CD8-positive, alpha-beta memory T cell (primary cell): ENCODE data around the gene CSMD2. TPM values are rescaled to one million over a fixed set of nuclear protein-coding genes. Genes with fewer than 3 reads are reported as not detected.

Source experiments
- CTCF ChIA-PET: fragments of 350-600 bp; sonication (Branson Sonifier 250); formaldehyde crosslinking; loops from one replicate; lab custom pipeline; 2021; ENCODE audit warnings: antibody characterized with exemption; lab: Charles Lee
- POLR2A ChIA-PET: fragments of 350-600 bp; sonication (Branson Sonifier 250); formaldehyde crosslinking; loops from one replicate; lab custom pipeline; 2021; ENCODE audit warnings: antibody characterized with exemption; lab: Charles Lee
- DNase-seq, 5 donors: peaks; one replicate each; pipeline versions ENCODE4 v3.0.0 to v3.0.0-alpha.2; 2020 to 2022; ENCODE audit warnings: mixed read lengths in 1 of 5
- H3K27ac ChIP-seq: one replicate; pipeline ENCODE4 v1.7.0; 2013; ENCODE audit warnings: low read depth, mild to moderate bottlenecking, low read length, moderate library complexity
- H3K27me3 ChIP-seq: 2 replicates; pipeline ENCODE4 v1.7.0; 2013; ENCODE audit warnings: low read length, mild to moderate bottlenecking; ENCODE audit not compliant: insufficient read depth, poor library complexity, severe bottlenecking
- H3K36me3 ChIP-seq: 2 replicates; pipeline ENCODE4 v1.7.0; 2013; ENCODE audit warnings: mild to moderate bottlenecking, low read length, moderate library complexity; ENCODE audit not compliant: insufficient read depth
- H3K4me1 ChIP-seq: 2 replicates; pipeline ENCODE4 v1.7.0; 2013; ENCODE audit warnings: mild to moderate bottlenecking, low read length, moderate library complexity; ENCODE audit not compliant: insufficient read depth
- H3K4me3 ChIP-seq: 2 replicates; pipeline ENCODE4 v1.7.0; 2013; ENCODE audit warnings: mild to moderate bottlenecking, low read length
- H3K9me3 ChIP-seq: 2 replicates; pipeline ENCODE4 v1.7.0; 2013; ENCODE audit warnings: mild to moderate bottlenecking, low read length
- H3K27ac Mint-ChIP-seq, 8 donors: one replicate each; pipeline ENCODE4 v1.8.0; 2020 to 2021; ENCODE audit warnings: mixed read lengths in 8 of 8, mild to moderate bottlenecking in 6 of 8, inconsistent platforms in 3 of 8, moderate library complexity in 3 of 8
- H3K27me3 Mint-ChIP-seq, 2 donors: one replicate each; pipeline ENCODE4 v1.8.0; 2020 to 2021; ENCODE audit warnings: mixed read lengths in 2 of 2, mild to moderate bottlenecking in 1 of 2, moderate library complexity in 1 of 2
- H3K36me3 Mint-ChIP-seq, 3 donors: one replicate each; pipeline ENCODE4 v1.8.0; 2020 to 2021; ENCODE audit warnings: mixed read lengths in 3 of 3, inconsistent platforms in 1 of 3, mild to moderate bottlenecking in 1 of 3
- H3K4me1 Mint-ChIP-seq, 3 donors: one replicate each; pipeline ENCODE4 v1.8.0; 2020 to 2021; ENCODE audit warnings: mixed read lengths in 3 of 3, inconsistent platforms in 1 of 3, mild to moderate bottlenecking in 1 of 3
- H3K4me3 Mint-ChIP-seq, 7 donors: one replicate each; pipeline ENCODE4 v1.8.0; 2020 to 2021; ENCODE audit warnings: mixed read lengths in 7 of 7, mild to moderate bottlenecking in 6 of 7, moderate library complexity in 4 of 7, inconsistent platforms in 2 of 7
- H3K9me3 Mint-ChIP-seq, 5 donors: one replicate each; pipeline ENCODE4 v1.8.0; 2020 to 2022; ENCODE audit warnings: mixed read lengths in 5 of 5, mild to moderate bottlenecking in 3 of 5, moderate library complexity in 2 of 5, inconsistent platforms in 1 of 5
- polyA plus RNA-seq: library from polyadenylated mRNA; unstranded; fragments of 300-500 nt; fragmentation: Illumina TruSeq; gene quantifications from one replicate; pipeline ENCODE4 v1.2.3, GENCODE V29; 2021
- total RNA-seq, 2 experiments: library from RNA; stranded (reverse); gene quantifications; one replicate each; pipeline ENCODE4 v1.2.3, GENCODE V29; 2021

CSMD2 gene
- total and polyA plus RNA-seq, 3 experiments from 2014 or later, result not detected

GRCh38 chr1:33824321-33824720, 340.7 kb downstream of the CSMD2 start:
- H3K27ac Mint-ChIP-seq, result no peak overlapping the region
- H3K4me1 ChIP-seq, result no peaks in the 10 kb centered on the region
- peaks cover 0 to 2% (median 0%) of the 10 kb centered on the region in 3 donors for H3K36me3 Mint-ChIP-seq
- H3K9me3 Mint-ChIP-seq, result peaks cover 0 to 3% (median 0%) of the 10 kb centered on the region in 5 donors
- H3K9me3 ChIP-seq, result no peaks in the 10 kb centered on the region
- H3K27me3 ChIP-seq, result no peaks in the 10 kb centered on the region
- no peak overlapping the region for H3K4me3 ChIP-seq
- peaks cover 8 to 35% of the 10 kb centered on the region in 2 donors for H3K27me3 Mint-ChIP-seq
- H3K4me1 Mint-ChIP-seq, result no peaks in the 10 kb centered on the region
- POLR2A ChIA-PET, result no interaction called here
- no peak for DNase-seq
- CTCF ChIA-PET, result no interaction called here
- H3K27ac ChIP-seq, result no peak overlapping the region
- no peak overlapping the region for H3K4me3 Mint-ChIP-seq
- H3K36me3 ChIP-seq, result no peaks in the 10 kb centered on the region

GRCh38 chr1:33823830-33824229, 341.2 kb downstream of the CSMD2 start:
- ChIA-PET CTCF (no interaction called here), POLR2A (no interaction called here)
- H3K4me1 ChIP-seq, result no peaks in the 10 kb centered on the region
- Mint-ChIP-seq H3K4me3 (no peak overlapping the region), H3K27me3 (peaks cover 8 to 32% of the 10 kb centered on the region in 2 donors), H3K36me3 (peaks cover 0 to 2% (median 0%) of the 10 kb centered on the region in 3 donors), H3K27ac (no peak overlapping the region), H3K4me1 (no peaks in the 10 kb centered on the region), H3K9me3 (peaks cover 0 to 3% (median 0%) of the 10 kb centered on the region in 5 donors)
- H3K9me3 ChIP-seq, result no peaks in the 10 kb centered on the region
- H3K36me3 ChIP-seq, result no peaks in the 10 kb centered on the region
- no peak overlapping the region for H3K27ac ChIP-seq
- no peaks in the 10 kb centered on the region for H3K27me3 ChIP-seq
- DNase-seq, result no peak
- no peak overlapping the region for H3K4me3 ChIP-seq

- no peak for DNase-seq
- Histone ChIP-seq H3K27me3 (no peaks in the 10 kb centered on the region), H3K9me3 (no peaks in the 10 kb centered on the region), H3K4me3 (no peak overlapping the region), H3K4me1 (no peaks in the 10 kb centered on the region), H3K36me3 (no peaks in the 10 kb centered on the region), H3K27ac (no peak overlapping the region)
- no peak overlapping the region for H3K27ac Mint-ChIP-seq
- no peaks in the 10 kb centered on the region for H3K4me1 Mint-ChIP-seq
- ChIA-PET CTCF (no interaction called here), POLR2A (no interaction called here)
- peaks cover 0 to 3% (median 0%) of the 10 kb centered on the region in 5 donors for H3K9me3 Mint-ChIP-seq
- H3K36me3 Mint-ChIP-seq, result peaks cover 0 to 2% (median 0%) of the 10 kb centered on the region in 3 donors
- H3K4me3 Mint-ChIP-seq, result no peak overlapping the region
- peaks cover 8 to 30% of the 10 kb centered on the region in 2 donors for H3K27me3 Mint-ChIP-seq
These were observed 341.6 kb downstream of the CSMD2 start for GRCh38 chr1:33823401-33823800.

- H3K27ac Mint-ChIP-seq, result no peak overlapping the region
- H3K4me1 ChIP-seq, result no peaks in the 10 kb centered on the region
- H3K36me3 Mint-ChIP-seq, result peaks cover 0 to 2% (median 0%) of the 10 kb centered on the region in 3 donors
- no peaks in the 10 kb centered on the region for H3K4me1 Mint-ChIP-seq
- no peaks in the 10 kb centered on the region for H3K9me3 ChIP-seq
- DNase-seq, result no peak
- H3K4me3 Mint-ChIP-seq, result no peak overlapping the region
- H3K27ac ChIP-seq, result no peak overlapping the region
- no peaks in the 10 kb centered on the region for H3K27me3 ChIP-seq
- POLR2A ChIA-PET, result no interaction called here
- no peak overlapping the region for H3K4me3 ChIP-seq
- CTCF ChIA-PET, result no interaction called here
- H3K27me3 Mint-ChIP-seq, result peaks cover 8 to 29% of the 10 kb centered on the region in 2 donors
- H3K36me3 ChIP-seq, result no peaks in the 10 kb centered on the region
- peaks cover 0 to 3% (median 0%) of the 10 kb centered on the region in 5 donors for H3K9me3 Mint-ChIP-seq
These were observed 342.6 kb downstream of the CSMD2 start for GRCh38 chr1:33822396-33822795.

GRCh38 chr1:33821291-33821690, 343.7 kb downstream of the CSMD2 start:
- H3K27me3 Mint-ChIP-seq, result peaks cover 7 to 22% of the 10 kb centered on the region in 2 donors

GRCh38 chr1:33820804-33821203, 344.2 kb downstream of the CSMD2 start:
- Mint-ChIP-seq H3K27me3 (peaks cover 5 to 18% of the 10 kb centered on the region in 2 donors), H3K4me1 (no peaks in the 10 kb centered on the region)

More at GRCh38 chr1:33821291-33821690, 343.7 kb downstream of the CSMD2 start:
- no peaks in the 10 kb centered on the region for H3K4me1 Mint-ChIP-seq
- Histone ChIP-seq H3K27ac (no peak overlapping the region), H3K4me3 (no peak overlapping the region), H3K9me3 (no peaks in the 10 kb centered on the region), H3K27me3 (no peaks in the 10 kb centered on the region), H3K4me1 (no peaks in the 10 kb centered on the region), H3K36me3 (no peaks in the 10 kb centered on the region)
- DNase-seq, result no peak
- H3K4me3 Mint-ChIP-seq, result no peak overlapping the region
- ChIA-PET POLR2A (no interaction called here), CTCF (no interaction called here)
- H3K9me3 Mint-ChIP-seq, result peaks cover 0 to 3% (median 0%) of the 10 kb centered on the region in 5 donors
- peaks cover 0 to 2% (median 0%) of the 10 kb centered on the region in 3 donors for H3K36me3 Mint-ChIP-seq
- H3K27ac Mint-ChIP-seq, result no peak overlapping the region

GRCh38 chr1:33819913-33820311, 345.1 kb downstream of the CSMD2 start:
- CTCF ChIA-PET, result no interaction called here
- peaks cover 0 to 3% (median 0%) of the 10 kb centered on the region in 5 donors for H3K9me3 Mint-ChIP-seq

More at GRCh38 chr1:33820804-33821203, 344.2 kb downstream of the CSMD2 start:
- no peak overlapping the region for H3K4me3 Mint-ChIP-seq
- no peaks in the 10 kb centered on the region for H3K27me3 ChIP-seq
- H3K9me3 Mint-ChIP-seq, result peaks cover 0 to 3% (median 0%) of the 10 kb centered on the region in 5 donors
- no peak overlapping the region for H3K4me3 ChIP-seq
- no peaks in the 10 kb centered on the region for H3K9me3 ChIP-seq
- H3K36me3 Mint-ChIP-seq, result peaks cover 0 to 2% (median 0%) of the 10 kb centered on the region in 3 donors
- POLR2A ChIA-PET, result no interaction called here
- H3K36me3 ChIP-seq, result no peaks in the 10 kb centered on the region
- H3K27ac ChIP-seq, result no peak overlapping the region
- DNase-seq, result no peak
- CTCF ChIA-PET, result no interaction called here
- H3K27ac Mint-ChIP-seq, result no peak overlapping the region
- no peaks in the 10 kb centered on the region for H3K4me1 ChIP-seq

GRCh38 chr1:33819290-33819912, 345.6 kb downstream of the CSMD2 start:
- Mint-ChIP-seq H3K36me3 (peaks cover 0 to 2% (median 0%) of the 10 kb centered on the region in 3 donors), H3K27ac (no peak overlapping the region), H3K9me3 (peaks cover 0 to 6% (median 0%) of the 10 kb centered on the region in 5 donors), H3K4me1 (no peaks in the 10 kb centered on the region), H3K4me3 (no peak overlapping the region), H3K27me3 (peaks cover 4 to 22% of the 10 kb centered on the region in 2 donors)
- POLR2A ChIA-PET, result no interaction called here
- CTCF ChIA-PET, result no interaction called here
- H3K27me3 ChIP-seq, result no peaks in the 10 kb centered on the region
- H3K4me3 ChIP-seq, result no peak overlapping the region
- H3K36me3 ChIP-seq, result no peaks in the 10 kb centered on the region
- H3K4me1 ChIP-seq, result no peaks in the 10 kb centered on the region
- DNase-seq, result no peak
- H3K27ac ChIP-seq, result no peak overlapping the region
- no peaks in the 10 kb centered on the region for H3K9me3 ChIP-seq

More at GRCh38 chr1:33819913-33820311, 345.1 kb downstream of the CSMD2 start:
- Mint-ChIP-seq H3K4me1 (no peaks in the 10 kb centered on the region), H3K4me3 (no peak overlapping the region), H3K36me3 (peaks cover 0 to 2% (median 0%) of the 10 kb centered on the region in 3 donors), H3K27me3 (peaks cover 4 to 18% of the 10 kb centered on the region in 2 donors), H3K27ac (peak overlapping the region in 1 of 8 donors; percentile 13)
- POLR2A ChIA-PET, result no interaction called here
- Histone ChIP-seq H3K27ac (no peak overlapping the region), H3K27me3 (no peaks in the 10 kb centered on the region), H3K9me3 (no peaks in the 10 kb centered on the region), H3K36me3 (no peaks in the 10 kb centered on the region), H3K4me1 (no peaks in the 10 kb centered on the region), H3K4me3 (no peak overlapping the region)
- DNase-seq, result no peak
